HG03039 (cell line): ENCODE data around the gene S1PR3.

Source experiments
- ATAC-seq: cut with Tn5 transposase; IDR thresholded peaks from one replicate; pipeline ENCODE4 v1.9.1; 2021; ENCODE audit warnings: mild to moderate bottlenecking, moderate library complexity; ENCODE audit not compliant: unreplicated experiment

Gene S1PR3

DNA sequence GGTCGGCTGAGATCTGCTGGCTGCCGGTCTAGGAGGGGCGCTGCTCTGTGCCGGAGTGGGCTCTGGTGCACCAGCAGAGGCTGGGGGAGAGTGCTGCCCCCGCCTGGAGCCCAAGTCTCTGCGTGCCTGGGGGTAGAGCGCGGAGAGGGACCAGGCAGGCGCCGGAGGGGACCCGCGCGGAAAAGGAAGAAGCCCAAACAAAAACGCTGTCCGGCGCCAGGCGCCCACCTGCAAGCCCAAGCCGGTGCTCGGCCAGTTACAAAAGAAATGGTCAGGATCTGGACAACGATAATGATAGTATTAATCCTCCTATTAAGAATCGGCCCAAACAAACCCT is 571 bp upstream of the S1PR3 start:
- ATAC-seq, result no peak

DNA sequence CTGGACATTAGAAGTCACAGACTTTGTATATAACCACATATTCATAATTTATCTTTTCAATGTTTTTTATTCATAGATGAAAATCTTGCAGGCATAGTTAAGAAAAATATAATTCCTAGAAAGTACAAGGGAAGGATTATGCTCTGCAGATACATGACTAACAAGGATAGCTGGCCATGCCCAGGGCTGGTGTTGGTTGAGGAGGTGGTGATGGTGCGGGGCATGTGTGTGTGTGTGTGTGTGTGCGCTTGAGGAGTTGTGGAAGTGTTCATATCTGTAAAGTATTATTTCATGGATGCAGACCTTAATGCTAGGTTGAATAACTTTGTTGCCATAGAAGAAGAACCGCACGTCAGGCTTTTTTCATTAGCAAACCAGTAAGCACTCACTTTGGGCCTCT is 1.3 kb downstream of the S1PR3 start:
- no peak for ATAC-seq

DNA sequence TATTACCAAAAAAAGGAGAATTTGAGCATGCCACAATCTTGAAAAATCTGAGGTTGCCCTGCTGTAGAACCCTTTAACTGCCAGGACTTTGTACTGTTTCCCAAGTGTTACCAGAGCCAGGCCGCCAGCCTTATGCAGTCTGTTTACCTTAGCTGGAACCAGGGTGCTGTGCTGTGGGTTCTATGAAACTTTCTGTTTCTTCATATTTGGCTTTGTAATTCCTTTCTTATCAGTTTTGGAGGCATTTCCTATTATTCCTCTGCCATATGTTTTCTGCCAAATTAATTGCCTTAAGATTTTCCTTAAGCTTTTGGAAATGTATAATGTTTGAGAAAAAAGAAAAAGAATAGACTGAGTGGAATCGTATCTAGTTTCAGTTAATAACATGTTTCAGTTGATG is 2.1 kb downstream of the S1PR3 start:
- ATAC-seq, result no peak

DNA sequence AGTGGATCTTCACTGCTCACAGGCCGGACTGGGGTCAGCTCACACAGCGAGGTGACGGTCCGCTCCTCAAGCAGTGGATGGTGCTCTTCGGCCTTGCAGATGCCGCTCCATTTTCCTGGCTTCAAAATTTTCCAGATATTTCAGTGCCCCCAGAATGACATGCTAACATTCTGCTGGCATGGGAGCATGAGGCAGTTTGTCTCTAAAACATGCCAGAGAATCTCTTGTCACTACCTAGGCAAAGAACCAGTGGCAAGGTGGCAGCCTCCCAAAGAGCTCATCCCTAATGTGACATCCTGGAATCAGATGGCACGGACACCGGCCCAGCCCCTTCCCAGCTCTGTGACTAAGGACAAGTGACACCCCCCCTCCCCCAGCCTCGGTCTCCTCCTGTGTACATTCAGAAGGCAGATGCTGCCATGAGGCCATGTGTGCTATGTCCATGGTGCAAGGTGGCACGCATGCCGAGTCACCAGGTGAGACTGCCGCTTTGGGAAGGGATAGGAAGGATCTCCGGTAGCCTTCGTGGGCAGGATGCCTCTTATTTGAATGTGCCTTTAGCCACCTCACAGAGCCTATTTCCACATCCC is 2.7 kb downstream of the S1PR3 start:
- no peak for ATAC-seq

DNA sequence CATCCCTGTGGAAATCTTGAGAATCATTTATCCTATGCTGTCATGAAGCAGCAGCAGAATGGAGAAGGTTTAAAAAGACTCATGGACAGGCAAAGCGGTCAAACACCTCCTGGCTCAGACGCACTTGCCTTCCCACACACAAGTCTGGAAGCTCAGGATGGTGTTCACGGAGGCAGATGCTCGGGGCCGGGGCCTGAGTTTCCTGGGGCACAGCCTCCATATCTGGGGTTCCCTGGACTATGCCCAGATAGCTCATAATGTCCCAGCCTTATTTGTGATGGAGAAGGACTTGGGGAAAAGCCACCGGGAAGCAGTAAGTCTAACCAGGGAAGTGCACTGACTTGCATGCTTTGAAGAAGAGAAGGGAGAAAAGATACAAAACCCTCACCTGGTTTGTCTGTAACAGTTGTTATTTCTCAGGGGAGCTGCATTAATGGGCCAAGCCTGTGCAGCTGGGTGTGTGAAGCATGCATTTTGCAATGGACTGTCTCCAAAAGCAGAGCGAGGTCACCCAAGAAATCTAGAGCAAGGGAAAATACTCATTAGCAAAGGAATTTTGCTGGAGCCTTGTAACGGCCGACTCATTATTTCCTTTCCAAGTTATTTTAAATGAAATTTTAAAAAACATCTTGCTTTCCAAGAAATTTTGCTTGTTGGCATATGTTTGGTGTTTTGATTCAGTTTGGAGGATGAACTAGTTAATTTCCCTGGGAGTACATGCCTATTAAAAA is 3.4 kb downstream of the S1PR3 start:
- no peak for ATAC-seq

DNA sequence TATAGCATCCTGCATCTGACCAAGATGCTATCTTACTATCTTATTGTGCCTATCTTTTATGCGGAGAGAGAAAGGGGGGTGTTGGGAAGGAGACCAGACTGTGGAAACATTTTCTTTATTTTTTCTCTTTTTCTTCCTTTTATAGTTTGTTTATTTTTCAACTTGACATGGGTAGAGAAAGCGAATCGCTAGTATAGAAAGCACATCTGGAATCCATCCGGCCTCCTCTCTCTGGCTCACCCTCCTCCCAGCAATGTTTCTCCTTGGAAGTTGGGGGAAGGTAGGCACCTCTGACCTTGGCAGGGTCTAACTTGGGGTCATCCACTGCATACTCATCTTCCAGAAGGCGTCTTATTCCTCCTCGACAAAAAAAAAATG is 3.9 kb downstream of the S1PR3 start:
- ATAC-seq, result no peak

DNA sequence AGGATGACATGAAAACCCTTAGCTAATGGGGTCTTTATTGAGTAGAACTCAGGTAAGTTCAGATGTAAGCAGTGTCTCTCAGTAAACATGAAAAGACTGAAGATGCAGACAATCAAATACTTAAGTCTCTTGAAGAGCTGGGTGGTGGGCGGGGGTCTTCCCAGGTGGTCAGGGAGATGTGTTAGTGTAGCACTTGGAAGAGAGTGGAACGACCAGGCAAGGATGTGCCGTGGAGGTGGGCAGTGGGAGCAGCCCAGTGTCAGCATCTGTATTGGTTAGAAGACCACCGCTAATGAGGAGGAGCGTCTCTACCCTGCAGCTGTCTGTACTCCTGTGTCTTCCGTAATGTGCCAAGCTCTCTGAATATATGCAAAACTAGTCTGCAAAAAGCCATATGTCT is 4.4 kb downstream of the S1PR3 start:
- ATAC-seq, result no peak

DNA sequence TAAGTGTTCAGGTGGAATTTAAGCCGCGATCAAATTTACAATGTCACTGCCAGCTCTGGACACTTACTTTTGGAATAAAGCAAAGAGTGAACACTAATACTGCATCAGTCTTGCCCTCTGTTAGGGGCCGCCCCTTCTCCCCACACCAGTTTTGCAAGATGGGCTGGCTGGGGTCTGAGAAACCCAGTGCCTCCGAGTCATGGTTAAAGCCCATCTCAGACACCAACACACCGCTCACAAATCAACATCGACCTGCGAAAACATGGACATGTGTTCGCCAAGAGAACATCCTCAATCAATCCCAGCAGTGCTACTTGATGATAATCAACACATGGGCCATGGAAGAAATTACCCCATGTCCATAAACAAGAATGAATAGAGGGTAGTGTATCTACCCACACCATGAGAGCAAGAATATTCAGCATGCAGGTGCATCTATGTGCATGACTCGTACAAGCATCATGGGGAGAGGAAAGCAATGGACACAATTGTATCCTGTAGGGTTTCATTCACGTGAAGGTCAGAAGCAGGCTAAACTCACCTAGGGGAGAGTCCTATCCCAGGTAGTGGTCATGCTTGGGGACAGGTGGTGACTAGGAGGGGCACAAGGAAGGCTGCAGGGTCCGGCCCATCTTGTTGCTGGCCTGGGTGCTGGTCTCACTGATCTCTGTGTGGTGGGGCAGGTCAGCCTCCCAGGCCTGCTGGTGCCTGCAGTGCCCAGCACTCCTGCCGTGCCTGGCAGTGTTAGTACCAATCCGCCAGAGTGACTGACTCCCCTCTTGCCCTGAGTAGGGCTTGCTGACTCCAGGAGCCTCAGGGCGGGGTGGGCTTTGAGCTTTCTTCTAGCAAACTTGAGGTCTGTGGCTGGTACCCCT is 5.0 kb downstream of the S1PR3 start:
- ATAC-seq, result no peak

DNA sequence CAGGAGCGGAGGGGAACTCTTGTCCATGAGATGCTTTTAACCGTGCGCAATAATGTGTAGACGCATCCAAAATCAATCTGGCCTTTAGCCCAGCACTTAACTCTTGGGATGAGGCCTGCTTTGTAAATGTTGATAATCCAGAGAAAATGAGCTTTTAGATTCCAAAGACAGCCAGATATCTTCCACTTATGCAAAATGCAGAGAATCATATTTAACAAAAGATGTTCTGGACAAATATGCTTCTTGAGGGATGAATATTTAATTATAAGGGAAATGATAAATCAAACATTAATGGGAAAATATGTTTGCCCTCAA is 5.6 kb downstream of the S1PR3 start:
- ATAC-seq, result no peak

DNA sequence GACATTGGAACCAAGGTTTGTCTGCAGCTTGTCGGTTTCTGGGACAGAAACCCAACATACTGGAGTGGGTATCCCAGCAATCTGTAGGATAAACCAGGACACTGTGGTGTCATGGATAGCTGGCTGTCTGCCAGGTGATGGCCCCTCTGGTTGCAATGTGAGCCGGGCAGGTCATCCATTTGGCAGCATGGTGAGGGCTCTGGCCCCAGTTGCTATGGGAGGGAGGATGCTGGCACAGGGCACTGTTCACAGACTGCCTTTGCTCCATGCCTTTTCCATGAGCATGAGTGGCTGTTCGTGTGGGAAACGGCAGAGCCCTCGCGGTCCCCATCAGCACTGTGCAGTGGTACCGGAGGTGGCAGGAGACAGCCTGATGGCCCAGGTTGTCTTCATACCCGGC is 6.4 kb downstream of the S1PR3 start:
- no peak for ATAC-seq

DNA sequence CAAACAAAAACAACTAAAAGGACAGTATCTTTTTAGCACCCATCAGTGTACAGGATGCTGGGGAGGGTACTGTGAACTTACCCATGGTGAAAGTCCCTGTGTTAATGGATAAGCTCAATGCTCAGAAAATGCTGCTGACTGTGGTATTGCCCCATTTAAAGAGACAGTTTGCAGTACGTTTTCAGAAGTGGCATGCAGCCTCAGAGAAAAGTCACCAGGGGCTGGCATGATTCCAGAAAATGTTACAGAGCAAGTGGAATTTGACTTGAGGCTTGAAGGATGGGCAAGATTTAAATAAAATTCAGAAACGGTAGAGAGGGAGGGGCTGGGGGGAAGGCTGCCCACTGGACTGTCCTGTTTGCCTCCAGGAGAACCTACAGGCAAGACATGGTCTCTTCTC is 7.2 kb downstream of the S1PR3 start:
- no peak for ATAC-seq

DNA sequence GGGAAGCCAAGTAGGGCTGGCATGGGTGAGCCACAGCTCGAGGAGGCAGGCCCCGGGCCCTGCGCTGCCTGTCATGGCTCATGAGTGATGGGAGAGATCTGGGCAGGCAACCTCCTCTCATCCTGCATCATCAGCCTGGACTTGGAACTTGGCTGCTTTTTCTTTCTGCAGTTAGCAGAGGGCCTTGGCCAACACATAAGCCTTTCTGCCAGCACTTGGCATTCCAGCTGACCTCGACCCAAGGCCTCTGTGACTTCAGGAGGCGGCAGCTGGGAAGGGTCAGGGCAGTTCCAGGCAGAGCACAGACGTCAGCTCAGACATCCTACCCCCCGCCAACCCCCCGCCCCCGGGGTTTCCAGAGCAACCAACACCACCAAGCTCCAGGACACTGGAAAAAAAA is 7.6 kb downstream of the S1PR3 start:
- ATAC-seq, result no peak

DNA sequence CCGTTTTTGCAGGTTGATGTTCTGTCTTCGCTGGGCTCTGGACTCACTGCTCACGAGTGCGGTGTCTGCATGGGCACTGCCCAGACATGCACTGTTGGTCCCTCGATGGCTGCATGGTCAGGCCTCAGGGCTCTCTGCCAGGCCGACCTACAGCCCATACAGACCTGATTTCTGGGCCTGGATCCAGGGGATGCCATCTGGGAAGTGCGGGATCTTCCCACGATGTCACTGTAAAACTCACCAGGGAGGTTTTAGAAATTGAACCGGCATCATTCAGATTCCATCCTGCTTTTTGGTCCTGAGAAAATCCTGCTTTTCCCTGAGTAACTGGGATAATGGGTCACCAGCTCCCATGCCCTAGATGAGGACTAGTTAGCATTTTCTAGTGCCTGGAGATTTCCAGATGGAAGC is 9.1 kb downstream of the S1PR3 start:
- no peak for ATAC-seq

DNA sequence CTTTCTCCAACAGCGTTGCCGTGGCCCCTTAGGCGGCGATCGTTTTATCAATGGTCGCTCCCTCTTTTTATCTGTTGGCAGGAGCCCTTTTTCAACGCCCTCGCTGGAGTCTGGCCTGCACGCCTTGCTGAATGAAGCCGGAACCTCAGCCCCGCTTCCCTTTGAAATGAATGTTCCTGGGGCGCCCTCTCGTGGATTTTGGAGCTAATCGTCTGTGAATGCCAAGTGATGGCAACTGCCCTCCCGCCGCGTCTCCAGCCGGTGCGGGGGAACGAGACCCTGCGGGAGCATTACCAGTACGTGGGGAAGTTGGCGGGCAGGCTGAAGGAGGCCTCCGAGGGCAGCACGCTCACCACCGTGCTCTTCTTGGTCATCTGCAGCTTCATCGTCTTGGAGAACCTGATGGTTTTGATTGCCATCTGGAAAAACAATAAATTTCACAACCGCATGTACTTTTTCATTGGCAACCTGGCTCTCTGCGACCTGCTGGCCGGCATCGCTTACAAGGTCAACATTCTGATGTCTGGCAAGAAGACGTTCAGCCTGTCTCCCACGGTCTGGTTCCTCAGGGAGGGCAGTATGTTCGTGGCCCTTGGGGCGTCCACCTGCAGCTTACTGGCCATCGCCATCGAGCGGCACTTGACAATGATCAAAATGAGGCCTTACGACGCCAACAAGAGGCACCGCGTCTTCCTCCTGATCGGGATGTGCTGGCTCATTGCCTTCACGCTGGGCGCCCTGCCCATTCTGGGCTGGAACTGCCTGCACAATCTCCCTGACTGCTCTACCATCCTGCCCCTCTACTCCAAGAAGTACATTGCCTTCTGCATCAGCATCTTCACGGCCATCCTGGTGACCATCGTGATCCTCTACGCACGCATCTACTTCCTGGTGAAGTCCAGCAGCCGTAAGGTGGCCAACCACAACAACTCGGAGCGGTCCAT is 10.0 kb downstream of the S1PR3 start:
- ATAC-seq, result no peak

DNA sequence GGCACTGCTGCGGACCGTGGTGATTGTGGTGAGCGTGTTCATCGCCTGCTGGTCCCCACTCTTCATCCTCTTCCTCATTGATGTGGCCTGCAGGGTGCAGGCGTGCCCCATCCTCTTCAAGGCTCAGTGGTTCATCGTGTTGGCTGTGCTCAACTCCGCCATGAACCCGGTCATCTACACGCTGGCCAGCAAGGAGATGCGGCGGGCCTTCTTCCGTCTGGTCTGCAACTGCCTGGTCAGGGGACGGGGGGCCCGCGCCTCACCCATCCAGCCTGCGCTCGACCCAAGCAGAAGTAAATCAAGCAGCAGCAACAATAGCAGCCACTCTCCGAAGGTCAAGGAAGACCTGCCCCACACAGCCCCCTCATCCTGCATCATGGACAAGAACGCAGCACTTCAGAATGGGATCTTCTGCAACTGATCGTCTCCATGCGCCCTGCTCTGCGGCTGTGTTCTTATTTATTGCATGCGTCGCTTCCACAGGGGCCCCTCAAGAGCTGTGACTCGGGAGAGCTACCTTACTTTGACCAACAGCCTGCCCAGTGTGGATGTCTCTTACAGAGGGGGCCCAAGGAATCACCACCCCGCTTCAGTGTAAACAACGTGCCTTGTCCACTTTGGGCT is 10.8 kb downstream of the S1PR3 start:
- ATAC-seq, result no peak

DNA sequence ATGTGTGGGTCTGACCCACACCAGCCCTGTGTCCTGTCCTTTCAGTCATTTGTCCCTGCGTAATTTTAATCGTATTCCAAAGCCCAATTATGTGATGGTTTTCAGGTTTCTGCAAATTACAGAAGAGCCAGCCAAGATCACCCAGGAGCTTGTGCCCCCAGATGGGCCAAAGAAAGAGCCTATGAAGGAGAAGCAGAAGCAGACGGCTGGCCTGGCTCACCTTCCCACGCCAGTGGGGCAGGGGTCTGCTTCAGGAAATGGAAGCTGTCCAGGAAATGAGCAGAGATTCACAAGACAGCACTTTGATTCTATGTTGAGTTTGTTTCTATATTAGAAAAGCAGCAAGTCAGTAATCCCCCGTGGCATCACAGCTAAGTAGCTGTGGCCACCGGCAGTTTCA is 11.7 kb downstream of the S1PR3 start:
- ATAC-seq, result no peak

DNA sequence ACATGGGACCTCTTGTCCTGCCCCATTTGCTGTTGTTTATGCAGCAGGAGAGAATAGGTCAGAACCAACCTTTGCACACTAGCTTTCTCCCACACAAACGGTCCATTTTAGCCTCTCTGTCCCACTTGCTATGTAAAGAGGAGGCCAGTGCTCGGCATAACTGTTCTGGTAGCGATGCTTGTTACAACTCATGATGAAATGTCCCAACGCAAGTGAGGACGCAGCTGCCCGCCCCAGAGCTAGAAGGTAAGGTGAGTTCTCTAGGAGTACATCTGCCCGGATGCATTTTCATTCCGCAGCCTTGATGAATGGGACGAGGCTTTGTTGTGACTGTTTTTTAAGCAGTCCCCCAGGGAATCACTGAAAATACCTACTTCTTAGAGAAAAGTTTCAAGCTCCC is 14.1 kb downstream of the S1PR3 start:
- no peak for ATAC-seq

DNA sequence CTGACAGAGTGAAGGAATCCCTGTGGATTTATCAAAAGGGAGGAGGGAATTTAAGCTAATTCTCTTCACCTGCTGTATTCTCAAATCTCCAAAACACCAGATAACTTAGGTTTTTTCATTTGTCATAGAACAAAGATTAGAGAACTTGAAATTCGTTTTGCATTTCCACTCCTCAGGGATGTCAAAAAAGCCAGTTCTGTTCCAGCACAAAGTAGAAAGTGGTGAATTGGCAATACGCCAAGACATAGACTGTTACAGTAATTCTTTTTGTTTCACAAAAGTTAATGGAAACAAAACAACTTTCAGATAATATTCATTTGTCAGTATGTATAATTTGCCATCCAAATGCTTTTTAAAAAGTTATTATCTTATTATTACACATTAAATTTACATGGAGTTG is 15.0 kb downstream of the S1PR3 start:
- ATAC-seq, result no peak

DNA sequence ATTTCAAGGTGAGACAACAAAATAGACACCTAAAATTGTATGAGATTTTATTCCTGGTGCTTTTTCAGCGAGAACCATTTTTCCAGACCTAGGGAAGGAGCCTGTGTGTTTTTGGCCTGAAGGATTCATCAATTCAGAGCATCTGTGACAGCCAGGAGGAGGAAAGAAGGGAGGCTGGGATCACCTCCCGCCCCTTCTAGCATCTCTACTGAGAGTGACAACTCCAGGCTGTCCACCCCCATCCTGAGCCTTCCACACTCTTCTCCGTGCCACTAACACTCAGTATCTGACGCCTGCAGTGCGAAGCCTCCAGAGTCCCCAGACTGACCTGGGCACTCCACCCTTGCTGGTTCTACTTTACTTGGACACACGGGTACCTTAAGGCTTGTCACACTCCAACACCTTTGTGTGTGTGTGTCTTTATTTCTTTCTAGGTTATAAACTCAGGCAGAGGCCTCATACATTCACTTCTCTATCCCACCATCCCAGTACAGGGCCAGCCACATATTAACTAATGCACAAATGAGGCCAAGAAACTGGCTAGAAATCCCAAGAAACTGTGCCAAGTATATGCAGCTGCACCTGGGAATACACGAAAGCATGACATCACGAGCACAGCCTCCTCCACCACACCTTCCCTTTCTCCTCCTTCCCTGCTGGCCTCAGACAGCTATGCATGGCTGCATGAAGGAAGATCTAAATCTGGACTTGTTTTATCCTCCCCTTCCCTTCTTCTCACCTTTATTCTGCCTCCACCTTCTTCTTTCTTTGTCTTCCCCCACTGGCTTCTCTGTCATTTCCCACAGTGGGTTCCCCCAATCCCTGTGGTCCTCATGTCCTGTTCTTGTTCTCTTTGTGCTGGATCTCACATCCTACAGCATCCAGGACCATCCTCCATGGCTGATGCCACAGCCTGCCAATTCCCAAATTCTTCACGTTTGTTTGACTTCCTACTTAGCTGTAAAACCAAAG is 16.0 kb downstream of the S1PR3 start:
- no peak for ATAC-seq
